NB4 (cell line): ENCODE results near the gene PCNX2.

Source experiments
- MAX ChIP-seq: IDR thresholded peaks from 2 replicates; pipeline ENCODE4 v1.6.1; 2011; ENCODE audit warnings: low read depth, low read length
- MYC ChIP-seq: IDR thresholded peaks from 2 replicates; pipeline ENCODE4 v1.6.1; 2011; ENCODE audit warnings: low read depth, low read length
- POLR2A ChIP-seq: IDR thresholded peaks from 2 replicates; pipeline ENCODE4 v1.6.1; 2011; ENCODE audit warnings: mild to moderate bottlenecking; ENCODE audit not compliant: insufficient read length; ENCODE audit errors: extremely low read depth
- TF ChIP-seq, protein P1 (sequence below): IDR thresholded peaks from one replicate; pipeline ENCODE4 v1.5.1; 2012; ENCODE audit warnings: low read depth, low read length

DNA sequence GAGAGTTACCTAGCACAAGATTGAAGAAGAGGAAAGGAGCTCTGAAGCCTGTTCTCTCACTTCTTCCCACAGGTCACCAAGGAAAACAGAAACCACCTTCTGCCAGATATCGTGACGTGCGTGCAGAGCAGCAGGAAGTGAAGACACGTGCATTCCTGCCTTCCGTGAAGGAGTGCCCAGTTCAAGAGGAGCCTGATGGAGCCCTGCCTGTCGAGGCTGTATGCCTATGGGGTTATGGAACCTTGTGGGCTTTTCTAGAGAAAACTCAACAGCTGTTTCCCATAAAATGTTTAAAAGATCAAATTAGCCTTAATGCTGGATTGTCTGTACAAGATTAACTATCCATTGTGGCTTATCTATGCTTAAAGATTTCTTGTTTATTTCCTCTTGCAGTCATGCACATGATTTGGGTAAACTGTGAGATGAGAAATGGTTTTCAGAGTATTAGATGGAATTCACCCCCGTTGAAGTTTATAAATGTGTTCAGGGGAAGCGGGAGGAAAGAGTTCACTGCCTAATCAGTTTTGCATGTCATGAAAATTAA lies 317.4 kb downstream of the PCNX2 start:
- TF ChIP-seq, protein P1, sequence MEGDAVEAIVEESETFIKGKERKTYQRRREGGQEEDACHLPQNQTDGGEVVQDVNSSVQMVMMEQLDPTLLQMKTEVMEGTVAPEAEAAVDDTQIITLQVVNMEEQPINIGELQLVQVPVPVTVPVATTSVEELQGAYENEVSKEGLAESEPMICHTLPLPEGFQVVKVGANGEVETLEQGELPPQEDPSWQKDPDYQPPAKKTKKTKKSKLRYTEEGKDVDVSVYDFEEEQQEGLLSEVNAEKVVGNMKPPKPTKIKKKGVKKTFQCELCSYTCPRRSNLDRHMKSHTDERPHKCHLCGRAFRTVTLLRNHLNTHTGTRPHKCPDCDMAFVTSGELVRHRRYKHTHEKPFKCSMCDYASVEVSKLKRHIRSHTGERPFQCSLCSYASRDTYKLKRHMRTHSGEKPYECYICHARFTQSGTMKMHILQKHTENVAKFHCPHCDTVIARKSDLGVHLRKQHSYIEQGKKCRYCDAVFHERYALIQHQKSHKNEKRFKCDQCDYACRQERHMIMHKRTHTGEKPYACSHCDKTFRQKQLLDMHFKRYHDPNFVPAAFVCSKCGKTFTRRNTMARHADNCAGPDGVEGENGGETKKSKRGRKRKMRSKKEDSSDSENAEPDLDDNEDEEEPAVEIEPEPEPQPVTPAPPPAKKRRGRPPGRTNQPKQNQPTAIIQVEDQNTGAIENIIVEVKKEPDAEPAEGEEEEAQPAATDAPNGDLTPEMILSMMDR = no peak
- TF ChIP-seq POLR2A = no peak
- no peak for TF ChIP-seq MYC
- no peak for TF ChIP-seq MAX
